GM23338 (cell line): ENCODE measurements around the gene ACP5. TPM values are rescaled to one million over a fixed set of nuclear protein-coding genes. Genes with fewer than 3 reads are reported as not detected.

ENCODE experiments used
- ATAC-seq: fragments of 200-7000 bp; cut with Tn5 transposase; 3 replicates; pipeline ENCODE4 v1.9.1; 2020
- DNase-seq: peaks from one replicate; pipeline ENCODE4 v3.0.0-alpha.2; 2015; ENCODE audit warnings: low spot score
- H2AFZ ChIP-seq: fragments of 200-600 bp; sonication (generic); 2 replicates; pipeline ENCODE4 v1.8.0; 2016; ENCODE audit warnings: antibody characterized with exemption, mild to moderate bottlenecking, moderate library complexity
- H3F3A ChIP-seq: fragments of 200-600 bp; sonication (generic); replicated peaks from 2 replicates; pipeline ENCODE4 v1.8.0; 2017; ENCODE audit warnings: antibody characterized with exemption, mixed run types, low read depth
- H3K27ac ChIP-seq: fragments of 200-600 bp; sonication (generic); 2 replicates; pipeline ENCODE4 v1.6.1; 2016; ENCODE audit warnings: low read depth
- H3K27me3 ChIP-seq: fragments of 200-600 bp; sonication (generic); 2 replicates; pipeline ENCODE4 v1.8.0; 2016; ENCODE audit warnings: mild to moderate bottlenecking, mixed run types, moderate library complexity; ENCODE audit not compliant: insufficient read depth
- H3K36me3 ChIP-seq: fragments of 200-600 bp; sonication (generic); 2 replicates; pipeline ENCODE4 v1.8.0; 2016; ENCODE audit warnings: mild to moderate bottlenecking; ENCODE audit not compliant: insufficient read depth
- H3K4me1 ChIP-seq: fragments of 200-600 bp; sonication (generic); 2 replicates; pipeline ENCODE4 v1.8.0; 2016; ENCODE audit warnings: mild to moderate bottlenecking, moderate library complexity; ENCODE audit not compliant: insufficient read depth
- H3K4me2 ChIP-seq: fragments of 200-600 bp; sonication (generic); 2 replicates; pipeline ENCODE4 v1.7.1; 2017; ENCODE audit warnings: mixed run types
- H3K4me3 ChIP-seq: fragments of 200-600 bp; sonication (generic); 2 replicates; pipeline ENCODE4 v1.6.1; 2016; ENCODE audit warnings: mixed run types
- H3K79me2 ChIP-seq: fragments of 200-600 bp; sonication (generic); replicated peaks from 2 replicates; pipeline ENCODE4 v1.8.0; 2017; ENCODE audit warnings: mild to moderate bottlenecking; ENCODE audit not compliant: insufficient read depth
- H3K9me2 ChIP-seq: fragments of 200-600 bp; sonication (generic); 2 replicates; pipeline ENCODE4 v1.8.0; 2017; ENCODE audit not compliant: insufficient read depth
- H4K20me1 ChIP-seq: fragments of 200-600 bp; sonication (generic); replicated peaks from 2 replicates; pipeline ENCODE4 v1.8.0; 2017; ENCODE audit warnings: mild to moderate bottlenecking; ENCODE audit not compliant: insufficient read depth
- H3K27ac Mint-ChIP-seq: 2 replicates; pipeline ENCODE4 v1.8.0; 2020; ENCODE audit warnings: inconsistent platforms, mild to moderate bottlenecking, moderate library complexity, mixed read lengths
- H3K27me3 Mint-ChIP-seq: 3 replicates; pipeline ENCODE4 v1.8.0; 2022; ENCODE audit warnings: low read depth, mild to moderate bottlenecking, moderate library complexity, mixed read lengths, inconsistent platforms; ENCODE audit not compliant: insufficient read depth, poor library complexity
- H3K36me3 Mint-ChIP-seq: 3 replicates; pipeline ENCODE4 v1.8.0; 2021; ENCODE audit warnings: low read depth, mild to moderate bottlenecking, inconsistent platforms, moderate library complexity, mixed read lengths
- H3K4me1 Mint-ChIP-seq: 3 replicates; pipeline ENCODE4 v1.8.0; 2020; ENCODE audit warnings: mild to moderate bottlenecking, inconsistent platforms, mixed read lengths
- H3K4me3 Mint-ChIP-seq: 3 replicates; pipeline ENCODE4 v1.8.0; 2021; ENCODE audit warnings: moderate library complexity, mild to moderate bottlenecking, inconsistent platforms, mixed read lengths
- H3K9me3 Mint-ChIP-seq: 3 replicates; pipeline ENCODE4 v1.8.0; 2020; ENCODE audit warnings: moderate library complexity, mild to moderate bottlenecking, inconsistent platforms, mixed read lengths
- CREB1 ChIP-seq: fragments of 250-450 bp; sonication (Bioruptor Pico); IDR thresholded peaks from 2 replicates; pipeline ENCODE4 v1.5.0; 2020; ENCODE audit warnings: low read depth, mild to moderate bottlenecking, moderate library complexity
- CTCF ChIP-seq, 2 experiments: fragments of 200-600 bp in 1 of 2; sonication (generic) in 1 of 2; conservative IDR thresholded peaks; 2 replicates each; pipeline versions ENCODE4 v1.5.1 to v1.6.1; 2016 to 2017; ENCODE audit warnings: antibody characterized with exemption in 2 of 2, low read depth in 2 of 2, mild to moderate bottlenecking in 2 of 2, moderate library complexity in 1 of 2
- ETS1 ChIP-seq: IDR thresholded peaks from 2 replicates; pipeline ENCODE4 v1.6.1; 2016; ENCODE audit warnings: antibody characterized with exemption
- EZH2 ChIP-seq: fragments of 200-600 bp; sonication (generic); IDR thresholded peaks from one replicate; pipeline ENCODE4 v1.8.0; 2017; ENCODE audit warnings: antibody characterized with exemption, mild to moderate bottlenecking, low read depth; ENCODE audit not compliant: unreplicated experiment
- EZH2phosphoT487 ChIP-seq: fragments of 200-600 bp; sonication (generic); IDR thresholded peaks from one replicate; pipeline ENCODE4 v1.8.1; 2018; ENCODE audit warnings: antibody characterized with exemption; ENCODE audit not compliant: unreplicated experiment
- JUNB ChIP-seq: IDR thresholded peaks from one replicate; pipeline ENCODE4 v1.6.1; 2016; ENCODE audit warnings: antibody characterized with exemption; ENCODE audit not compliant: unreplicated experiment
- POLR2AphosphoS5 ChIP-seq: IDR thresholded peaks from 2 replicates; pipeline ENCODE4 v1.6.1; 2016; ENCODE audit warnings: antibody characterized with exemption, low read depth
- REST ChIP-seq: IDR thresholded peaks from one replicate; pipeline ENCODE4 v1.6.1; 2018; ENCODE audit warnings: antibody characterized with exemption; ENCODE audit not compliant: unreplicated experiment
- STAT1 ChIP-seq: IDR thresholded peaks from one replicate; pipeline ENCODE4 v1.6.1; 2016; ENCODE audit warnings: antibody characterized with exemption; ENCODE audit not compliant: unreplicated experiment
- ZNF331 ChIP-seq: fragments of 250-450 bp; sonication (Bioruptor Pico); IDR thresholded peaks from 2 replicates; pipeline ENCODE4 v1.5.0; 2020; ENCODE audit warnings: low read depth, mild to moderate bottlenecking, moderate library complexity
- polyA plus RNA-seq: library from polyadenylated mRNA; unstranded; fragments of >200 nt; fragmentation: Nextera tagmentation; extraction: Ambion mirVana; gene quantifications from 2 replicates; pipeline ENCODE4 v1.2.1, GENCODE V29; 2016
- total RNA-seq: library from RNA; depleted of rRNA; stranded (reverse); fragments of >200 nt; shearing (Covaris generic); gene quantifications from 2 replicates; pipeline ENCODE4 v1.2.3, GENCODE V29; 2014

ACP5 gene
- total and polyA plus RNA-seq, 2 experiments from 2014 or later, result 6.7 to 12.8 TPM

- no peak for TF ChIP-seq CTCF (conservative IDR thresholded peaks at IDR 0.05; ENCODE audit: low read depth in 2 of 2)
- no peak for TF ChIP-seq JUNB
- no peak for TF ChIP-seq STAT1
These were observed 36.2 kb downstream of the ACP5 start (continued) for GRCh38 chr19:11541238-11541637.

- Mint-ChIP-seq H3K27ac (peak overlapping the region; percentile 77; the same call in 1 of the 2 replicates), H3K9me3 (no peaks in the 10 kb centered on the region), H3K36me3 (no peaks in the 10 kb centered on the region), H3K4me3 (peak overlapping the region; percentile 61; the same call in 2 of the 3 replicates), H3K27me3 (peaks cover 20% of the 10 kb centered on the region), H3K4me1 (peaks cover 20% of the 10 kb centered on the region)
- peaks cover 9% of the 10 kb centered on the region; the same call in 1 of the 2 replicates for H3F3A ChIP-seq
- peaks cover 14% of the 10 kb centered on the region for H3K4me1 ChIP-seq
- ATAC-seq (no peak), DNase-seq (no peak)
- H3K4me2 ChIP-seq, result peak overlapping the region; percentile 90
- H4K20me1 ChIP-seq, result no peaks in the 10 kb centered on the region
- H3K27ac ChIP-seq, result 0 out of 2 replicates have a peak overlapping the region, but pooled peaks have one; percentile 32
- H2AFZ ChIP-seq, result no peak overlapping the region
- no peaks in the 10 kb centered on the region for H3K9me2 ChIP-seq
- H3K4me3 ChIP-seq, result peak overlapping the region; percentile 63; the same call in 1 of the 2 replicates
- TF ChIP-seq EZH2phosphoT487, result no peak
- TF ChIP-seq ZNF331 (CRISPR knock-in tag), result no peak
- TF ChIP-seq REST, result no peak
- TF ChIP-seq ETS1, result no peak
- no peak for TF ChIP-seq EZH2
- TF ChIP-seq POLR2AphosphoS5, result no peak
- no peak for TF ChIP-seq CREB1 (CRISPR knock-in tag)
- H3K79me2 ChIP-seq, result no peaks in the 10 kb centered on the region
- H3K36me3 ChIP-seq, result no peaks in the 10 kb centered on the region
- H3K27me3 ChIP-seq, result no peaks in the 10 kb centered on the region
These were observed 36.8 kb downstream of the ACP5 start for GRCh38 chr19:11540645-11541044.
